ENCODE data around the gene NT5DC2.

DNA sequence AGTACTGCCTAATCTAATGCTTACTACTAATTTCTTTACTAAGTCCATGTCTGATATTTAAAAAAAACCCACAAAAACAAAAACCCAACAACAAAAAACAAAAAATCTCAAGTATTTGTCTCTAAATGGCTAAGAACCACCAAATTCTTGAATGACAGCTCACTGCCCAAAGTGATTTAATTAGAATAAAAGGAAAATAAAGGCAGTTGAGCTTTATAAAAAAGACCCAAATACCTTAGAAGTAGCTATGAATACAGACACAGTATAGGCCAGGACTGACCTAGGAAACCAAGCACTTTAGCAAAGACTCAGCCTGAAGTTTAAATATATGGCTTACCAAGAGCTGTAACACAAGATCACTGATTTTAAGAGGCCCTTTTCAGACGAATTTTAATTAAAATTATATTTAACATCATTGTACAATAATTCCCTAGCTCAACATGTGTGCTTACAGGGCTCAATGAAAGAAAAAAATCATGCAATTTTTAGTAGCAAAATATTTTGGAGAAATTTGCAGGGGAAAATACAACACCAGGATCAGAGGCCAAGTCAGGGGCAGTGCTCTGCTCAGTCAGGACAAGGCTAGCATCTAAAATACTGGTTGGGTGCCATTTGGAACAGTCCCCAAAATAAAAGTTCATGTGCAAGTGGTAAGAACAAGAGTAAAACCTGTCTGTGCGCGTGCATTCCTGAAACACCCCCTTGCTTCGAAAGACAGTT is 27.5 kb upstream of the NT5DC2 start:
- TF ChIP-seq CTCF (IDR thresholded peaks at IDR 0.05; ENCODE audit: borderline replicate concordance, extremely low read depth, low read length, poor library complexity, severe bottlenecking) (no peak), EZH2 (IDR thresholded peaks at IDR 0.05; ENCODE audit: borderline replicate concordance, low read depth, low read length, severe bottlenecking) (no peak)
